HG03064 (cell line): ENCODE measurements around the gene INPP5A.

Experiments used
- ATAC-seq: cut with Tn5 transposase; IDR thresholded peaks from one replicate; pipeline ENCODE4 v1.9.1; 2021; ENCODE audit warnings: low read depth; ENCODE audit not compliant: unreplicated experiment

Gene INPP5A

DNA sequence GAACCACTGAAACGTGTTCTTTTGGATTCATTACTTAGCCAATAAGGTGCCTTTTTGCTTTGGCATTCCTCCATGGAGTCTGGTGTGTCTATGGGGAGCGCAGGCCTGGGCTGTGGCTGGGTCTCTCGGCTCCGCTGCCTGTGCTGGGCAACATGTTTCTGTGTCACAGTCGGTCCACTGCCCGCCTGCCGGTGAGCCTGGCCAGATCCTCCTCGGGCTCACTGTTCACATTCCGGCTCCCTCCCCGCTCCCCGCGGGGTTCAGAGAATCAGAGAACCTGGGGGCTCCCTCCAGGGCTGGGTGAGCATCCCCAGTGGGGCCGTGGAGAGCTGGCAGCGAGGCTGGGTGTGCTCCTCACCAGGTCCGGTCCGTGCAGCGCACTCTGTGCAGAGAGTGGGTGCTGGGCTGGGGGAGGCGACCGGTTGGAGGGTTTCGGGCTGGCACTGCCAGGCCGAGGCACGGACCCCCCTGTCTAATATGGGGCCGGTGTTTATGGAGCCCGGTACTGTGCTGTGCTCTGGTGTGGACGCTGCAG is 70.4 kb downstream of the INPP5A start:
- no peak for ATAC-seq

DNA sequence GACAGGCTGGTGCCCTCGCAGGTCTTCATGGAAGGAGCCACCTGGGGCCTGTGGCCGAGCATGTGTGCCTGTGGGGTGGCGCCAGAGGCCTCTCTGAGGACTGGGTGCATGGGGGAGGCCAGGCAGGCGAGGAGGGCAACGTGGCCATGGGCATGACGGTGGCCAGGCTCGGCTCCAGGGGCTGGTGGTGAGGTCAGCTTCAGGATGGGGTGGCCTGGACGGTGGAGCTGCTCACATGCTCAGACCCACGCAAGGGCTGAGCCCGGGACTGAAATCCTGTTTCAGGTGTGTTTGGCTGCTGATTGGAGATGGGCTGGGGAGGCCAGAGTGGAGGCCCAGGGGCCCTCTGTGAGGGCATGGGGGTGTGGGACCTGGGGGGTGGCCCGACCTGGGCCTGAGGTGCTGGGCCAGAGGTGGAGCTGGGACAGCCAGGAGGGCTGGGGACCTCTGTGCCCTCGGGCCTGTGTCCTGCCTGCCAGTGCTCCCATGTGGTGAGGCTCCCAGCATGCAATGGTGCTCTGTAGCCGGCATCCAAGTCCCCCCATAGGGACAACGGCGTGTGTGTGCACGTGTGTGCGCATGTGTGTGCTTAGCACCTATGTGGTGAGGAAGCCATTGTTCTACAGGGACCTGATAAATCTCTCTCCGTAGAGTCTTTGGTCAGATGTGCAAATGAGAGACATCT is 71.1 kb downstream of the INPP5A start:
- no peak for ATAC-seq

DNA sequence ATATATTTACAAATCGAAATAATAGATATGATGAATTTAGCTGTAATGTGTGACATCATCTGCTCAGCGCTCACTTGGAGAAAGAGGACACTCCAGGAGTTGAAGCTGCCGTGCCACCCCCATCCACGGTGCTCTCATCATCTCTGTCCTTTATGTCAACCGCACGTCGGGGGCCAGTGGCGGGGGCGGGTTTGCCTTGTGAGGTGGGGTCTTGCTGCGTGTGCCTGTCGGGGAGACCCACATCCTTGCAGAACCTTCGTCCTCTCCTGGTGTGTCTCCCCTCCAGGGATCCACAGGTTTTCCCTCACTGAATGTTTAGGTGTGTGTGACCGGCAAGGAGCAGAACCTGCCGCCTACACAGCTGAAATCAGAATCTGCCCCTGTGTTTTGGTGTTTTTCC is 71.6 kb downstream of the INPP5A start:
- no peak for ATAC-seq

DNA sequence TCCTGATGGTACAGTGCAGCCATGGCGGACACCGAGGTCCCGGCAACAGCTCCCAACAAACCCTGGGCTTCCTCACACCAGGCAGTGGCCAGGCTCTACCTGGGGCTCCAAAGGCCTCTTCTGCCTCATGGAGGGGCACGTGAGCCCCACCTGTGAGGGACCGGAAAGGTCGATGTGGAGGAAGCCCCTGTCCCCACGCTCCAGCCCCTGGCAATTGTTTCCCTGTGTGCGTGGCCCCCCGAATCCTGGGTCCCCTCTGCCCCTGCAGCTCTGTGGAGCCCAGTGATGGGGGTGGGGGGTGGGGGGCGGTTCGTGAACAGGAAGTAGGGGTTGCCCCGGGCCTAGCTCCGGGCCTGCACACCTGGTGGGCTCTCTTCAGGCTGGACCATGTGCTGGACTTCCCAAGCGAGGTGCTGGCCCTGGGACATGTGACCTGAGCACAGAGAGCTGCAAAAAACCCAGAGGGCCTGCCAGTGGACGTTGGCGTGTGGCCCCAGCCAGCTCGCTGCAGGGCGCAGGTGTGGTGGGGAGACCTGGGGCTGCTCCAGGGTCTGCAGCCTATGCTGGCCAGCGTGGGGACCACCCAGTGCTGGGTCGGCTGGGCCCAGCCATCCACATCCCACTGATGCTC is 72.6 kb downstream of the INPP5A start:
- no peak for ATAC-seq

DNA sequence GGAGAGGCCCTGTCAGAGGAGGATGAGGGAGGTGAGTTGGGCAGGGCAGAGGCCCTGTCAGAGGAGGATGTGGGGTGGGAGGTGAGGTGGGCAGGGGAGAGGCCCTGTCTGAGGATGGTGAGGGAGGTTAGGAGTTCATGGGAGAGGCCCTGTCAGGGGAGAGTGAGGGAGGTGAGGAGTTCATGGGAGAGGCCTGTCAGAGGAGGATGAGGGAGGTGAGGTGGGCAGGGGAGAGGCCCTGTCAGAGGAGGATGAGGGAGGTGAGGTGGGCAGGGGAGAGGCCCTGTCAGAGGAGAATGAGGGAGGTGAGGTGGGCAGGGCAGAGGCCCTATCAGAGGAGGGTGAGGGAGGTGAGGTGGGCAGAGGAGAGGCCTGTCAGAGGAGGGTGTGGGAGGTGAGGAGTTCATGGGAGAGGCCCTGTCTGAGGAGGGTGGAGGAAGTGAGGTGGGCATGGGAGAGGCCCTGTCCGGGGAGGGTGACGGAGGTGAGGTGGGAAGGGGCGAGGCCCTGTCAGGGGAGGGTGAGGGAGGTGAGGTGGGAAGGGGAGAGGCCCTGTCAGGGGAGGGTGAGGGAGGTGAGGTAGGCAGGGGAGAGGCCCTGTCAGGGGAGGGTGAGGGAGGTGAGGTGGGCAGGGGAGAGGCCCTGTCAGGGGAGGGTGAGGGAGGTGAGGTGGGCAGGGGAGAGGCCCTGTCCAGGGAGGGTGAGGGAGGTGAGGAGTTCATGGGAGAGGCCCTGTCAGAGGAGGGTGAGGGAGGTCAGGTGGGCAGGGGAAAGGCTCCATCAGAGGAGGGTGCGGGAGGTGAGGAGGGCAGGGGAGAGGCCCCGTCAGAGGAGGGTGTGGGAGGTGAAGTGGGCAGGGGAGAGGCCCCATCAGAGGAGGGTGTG is 73.7 kb downstream of the INPP5A start:
- no peak for ATAC-seq

DNA sequence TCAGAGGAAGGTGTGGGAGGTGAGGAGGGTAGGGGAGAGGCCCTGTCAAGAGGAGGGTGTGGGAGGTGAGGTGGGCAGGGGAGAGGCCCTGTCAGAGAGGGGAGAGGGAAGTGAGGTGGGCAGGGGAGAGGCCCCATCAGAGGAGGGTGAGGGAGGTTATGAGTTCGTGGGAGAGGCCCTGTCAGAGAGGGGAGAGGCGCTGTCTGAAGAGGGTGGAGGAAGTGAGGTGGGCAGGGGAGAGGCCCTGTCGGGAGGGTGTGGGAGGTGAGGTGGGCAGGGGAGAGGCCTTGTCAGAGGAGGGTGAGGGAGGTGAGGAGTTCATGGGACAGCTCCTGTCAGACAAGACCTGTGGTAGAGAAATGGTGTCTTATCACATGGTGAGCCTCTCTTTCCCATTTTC is 74.4 kb downstream of the INPP5A start:
- ATAC-seq = no peak

DNA sequence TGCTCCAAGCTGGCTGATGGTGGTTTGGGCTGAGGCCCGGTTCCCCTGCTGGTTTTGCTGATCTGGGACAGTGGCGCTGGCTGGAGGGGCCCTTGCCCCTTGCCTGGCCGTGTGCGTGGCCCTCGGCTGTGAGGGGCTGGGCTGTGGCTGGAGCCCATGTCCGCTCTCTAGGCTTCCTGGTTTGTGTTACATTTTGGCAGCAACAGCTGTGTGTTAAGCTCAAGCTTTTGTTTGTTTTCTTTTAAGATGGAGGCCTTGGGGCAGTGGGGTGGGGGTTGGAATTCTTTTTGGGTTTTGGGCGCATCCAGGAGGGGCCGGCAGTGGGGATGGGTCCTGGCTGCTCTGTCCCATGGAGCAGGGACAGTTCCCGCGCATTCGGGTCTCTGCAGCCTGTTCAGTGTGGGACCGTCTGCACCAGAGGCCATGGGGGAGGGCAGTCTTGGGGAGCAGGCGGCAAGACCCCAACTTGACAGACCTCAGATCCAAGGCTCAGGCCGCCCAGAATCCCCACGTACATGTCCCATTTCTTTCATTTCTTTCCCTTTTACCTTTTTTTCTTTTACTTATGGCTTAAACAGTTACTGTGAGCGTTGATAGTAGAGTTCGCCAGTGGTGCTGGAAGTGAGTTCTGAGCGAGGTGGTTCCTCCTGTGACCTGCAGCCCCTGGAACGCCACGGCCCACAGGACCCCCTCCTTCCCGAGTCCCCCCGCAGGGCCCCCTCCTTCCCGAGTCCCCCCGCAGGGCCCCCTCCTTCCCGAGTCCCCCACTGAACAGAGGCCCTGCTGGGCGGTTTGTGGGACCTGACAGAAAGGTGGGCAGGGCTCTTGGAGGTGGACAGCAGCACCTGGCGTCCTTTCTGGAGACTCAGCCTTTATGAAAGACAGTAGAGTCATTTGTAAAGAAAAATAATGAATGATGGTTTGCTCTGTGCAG is 75.3 kb downstream of the INPP5A start:
- no peak for ATAC-seq

DNA sequence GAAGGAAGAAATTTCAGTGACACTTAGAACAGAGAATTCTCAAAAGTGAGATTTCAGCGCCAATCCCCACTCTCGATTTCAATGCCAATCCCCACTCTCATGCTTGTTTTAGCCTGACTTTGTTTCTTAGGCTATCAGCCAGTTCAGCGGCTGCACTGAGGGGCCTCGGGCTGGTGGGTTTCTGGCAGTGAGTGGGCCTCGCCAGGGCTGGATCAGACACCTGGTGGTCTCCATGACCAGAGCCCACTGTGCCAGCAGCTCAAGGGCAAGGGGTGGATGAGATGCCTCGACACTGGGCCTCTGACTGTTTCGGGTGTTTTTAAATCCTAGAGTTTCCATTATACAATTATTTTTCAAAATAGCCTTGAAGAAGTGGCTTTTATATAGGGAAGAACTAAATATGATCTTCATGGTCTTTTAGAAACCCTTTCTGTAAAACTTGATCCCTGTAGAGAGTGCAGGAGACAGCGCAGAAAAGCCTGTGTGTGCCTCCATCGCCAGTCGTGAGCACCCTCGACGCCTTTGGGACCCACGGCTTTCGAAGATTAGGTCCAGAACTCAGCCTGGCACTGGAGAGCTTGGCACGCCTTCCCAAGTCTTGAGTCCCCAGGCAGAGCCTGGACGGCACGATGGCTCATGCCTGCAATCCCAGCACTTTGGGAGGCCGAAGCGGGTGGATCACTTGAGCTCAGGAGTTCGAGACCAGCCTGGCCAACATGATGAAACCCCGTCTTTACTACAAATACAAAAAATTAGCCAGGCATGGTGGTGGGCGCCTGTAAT is 76.2 kb downstream of the INPP5A start:
- no peak for ATAC-seq

DNA sequence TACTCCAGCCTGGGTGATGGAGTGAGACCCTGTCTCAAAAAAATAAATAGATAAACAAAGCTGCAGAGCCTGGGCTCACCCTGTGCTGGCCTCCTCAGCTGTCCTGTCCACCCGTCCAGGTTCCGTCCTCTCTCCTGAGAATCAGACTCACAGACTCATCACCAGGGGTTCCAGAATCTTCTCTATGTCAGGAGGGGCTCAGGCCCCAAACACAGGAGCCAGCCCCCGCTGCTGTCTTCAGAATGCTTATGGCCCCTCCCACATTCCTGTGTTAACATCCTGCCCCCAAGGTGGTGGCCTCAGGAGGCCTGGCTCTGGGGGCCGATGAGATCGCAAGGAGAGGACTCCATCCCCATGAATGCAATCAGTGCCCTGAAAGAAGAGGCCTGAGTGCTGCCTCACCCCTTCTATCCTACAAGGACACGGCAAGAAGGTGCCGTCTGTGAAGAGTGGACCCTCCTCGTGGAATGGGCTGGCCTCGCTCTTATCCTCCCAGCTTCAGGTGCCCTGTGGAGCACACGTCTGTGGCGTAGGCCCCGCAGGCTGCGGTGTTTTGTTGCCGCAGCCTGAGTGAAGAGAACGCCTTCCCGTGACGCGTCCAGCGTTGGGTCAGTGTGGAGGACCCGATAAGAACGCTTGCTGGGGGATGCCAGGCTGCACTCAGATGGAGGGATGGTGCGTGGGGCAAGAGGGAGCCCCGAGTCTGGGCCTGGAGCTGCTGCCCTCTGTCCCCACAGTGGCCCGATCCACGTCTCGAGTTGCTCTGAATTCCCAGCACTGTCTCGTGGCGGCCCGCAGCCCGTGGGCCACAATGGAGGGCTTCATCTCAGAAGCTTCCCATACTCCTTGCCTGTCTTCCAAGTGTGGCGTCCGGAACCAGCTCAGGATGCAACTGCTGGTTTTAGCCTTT is 77.1 kb downstream of the INPP5A start:
- no peak for ATAC-seq

DNA sequence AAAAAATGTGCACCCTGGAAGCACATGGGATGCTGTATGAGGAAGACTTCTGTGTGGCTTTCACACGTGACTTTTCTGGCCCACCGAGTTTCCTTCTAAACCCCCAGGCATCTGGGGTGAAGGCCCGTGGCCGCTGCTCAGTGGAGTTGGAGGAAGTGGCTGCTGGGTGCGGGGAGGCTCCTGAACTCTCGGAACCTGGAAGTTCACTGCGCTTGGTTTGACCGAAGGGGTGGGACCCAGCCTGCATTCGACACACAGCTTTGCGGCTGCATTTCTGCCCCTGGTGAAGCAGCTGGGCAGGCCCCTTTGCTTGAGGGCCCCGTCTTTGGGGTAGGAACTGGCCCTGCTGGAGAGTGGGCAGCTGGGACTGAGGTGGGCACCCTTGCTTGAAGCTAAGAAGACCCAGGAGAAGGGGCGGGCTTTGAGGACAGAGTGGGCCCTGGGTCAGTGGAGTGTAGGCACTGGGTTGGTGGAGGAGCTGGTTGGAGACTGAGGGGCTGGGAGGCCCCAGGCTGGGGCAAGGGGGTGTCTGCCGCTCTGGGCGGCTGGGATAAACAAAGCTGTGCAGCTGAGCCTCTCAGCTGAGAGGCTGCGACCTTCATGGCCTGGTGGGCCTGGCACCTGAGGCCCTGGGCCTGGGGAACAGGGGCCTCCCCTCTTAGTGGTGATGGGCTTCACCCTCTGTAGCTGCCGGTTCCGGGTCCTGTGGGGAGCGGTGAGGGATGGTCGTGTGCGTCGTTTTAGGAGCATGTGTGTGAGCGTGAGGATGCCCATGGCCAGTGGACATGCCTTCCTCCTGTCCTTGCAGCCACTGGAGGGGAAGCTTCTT is 78.0 kb downstream of the INPP5A start:
- no peak for ATAC-seq

DNA sequence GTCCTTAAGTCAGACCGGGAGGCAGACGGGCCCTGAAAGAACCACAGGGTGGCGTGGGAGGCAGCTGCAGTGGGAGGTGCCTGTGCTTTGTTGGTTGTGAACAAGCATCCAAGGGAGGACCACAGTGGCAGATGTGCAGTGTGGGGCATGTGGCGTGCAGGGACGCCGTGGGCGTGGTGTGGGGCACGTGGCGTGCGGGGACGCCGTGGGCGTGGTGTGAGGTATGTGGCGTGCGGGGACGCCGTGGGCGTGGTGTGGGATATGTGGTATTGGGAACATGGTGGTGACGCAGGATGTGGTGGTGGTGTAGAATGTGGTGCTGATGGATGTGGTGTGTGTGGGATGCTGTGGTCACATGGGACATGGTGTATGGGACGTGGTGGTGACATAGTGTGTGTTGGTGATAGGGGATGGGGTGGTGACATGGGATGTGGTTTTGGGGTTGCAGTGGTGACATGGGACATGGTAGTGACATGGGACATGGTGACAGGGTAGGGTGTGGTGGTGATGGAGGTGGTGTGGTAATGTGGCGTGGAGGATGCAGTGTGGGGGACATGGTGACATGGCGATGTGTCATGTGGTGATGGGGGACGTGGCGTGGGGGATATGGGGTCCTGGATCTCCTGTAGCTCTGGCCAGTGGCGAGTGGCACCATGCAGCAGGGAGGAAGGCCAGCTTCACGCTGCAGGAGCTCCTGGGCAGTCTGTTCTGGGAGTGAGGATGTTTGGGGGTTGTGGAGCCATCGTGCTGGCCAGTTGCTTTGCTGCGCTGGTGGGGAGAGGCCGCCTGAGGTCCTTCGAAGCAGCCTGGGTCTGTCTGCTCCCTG is 78.8 kb downstream of the INPP5A start:
- ATAC-seq = no peak

DNA sequence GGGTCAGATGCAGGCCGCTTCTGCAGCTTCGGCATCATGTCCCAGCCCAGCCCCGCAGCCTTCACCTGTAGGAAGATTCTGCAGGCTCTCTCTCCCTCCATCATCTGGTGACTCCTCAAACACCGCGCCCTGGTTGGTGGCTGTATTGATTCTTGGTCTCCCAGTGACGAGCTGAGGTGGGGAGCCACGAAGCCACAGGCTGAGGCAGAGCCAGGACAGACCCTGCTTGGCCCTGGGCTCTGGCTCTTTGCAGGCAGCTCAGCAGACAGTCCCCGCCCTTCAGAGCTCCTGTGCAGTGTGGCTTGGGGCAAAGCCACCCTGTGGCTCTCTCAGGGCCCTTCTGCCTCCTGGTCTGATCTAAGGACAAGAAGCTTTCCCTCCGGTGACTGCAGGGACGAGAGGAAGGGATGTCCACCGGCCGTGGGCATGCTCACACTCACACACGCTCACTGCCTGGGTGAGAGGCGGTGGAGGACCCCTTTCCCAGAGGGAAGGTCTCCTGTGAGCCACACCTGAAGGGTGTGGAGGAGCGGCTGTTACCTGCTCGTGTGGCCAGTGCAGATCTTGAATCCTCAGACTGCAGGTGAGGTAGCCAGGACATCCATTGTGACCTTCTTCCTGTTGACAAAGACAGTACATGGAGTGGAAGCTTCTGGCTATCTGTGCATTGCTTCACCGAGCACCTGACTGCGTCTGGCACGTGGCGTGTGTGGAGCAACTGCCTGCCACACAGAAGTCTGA is 79.6 kb downstream of the INPP5A start:
- no peak for ATAC-seq

DNA sequence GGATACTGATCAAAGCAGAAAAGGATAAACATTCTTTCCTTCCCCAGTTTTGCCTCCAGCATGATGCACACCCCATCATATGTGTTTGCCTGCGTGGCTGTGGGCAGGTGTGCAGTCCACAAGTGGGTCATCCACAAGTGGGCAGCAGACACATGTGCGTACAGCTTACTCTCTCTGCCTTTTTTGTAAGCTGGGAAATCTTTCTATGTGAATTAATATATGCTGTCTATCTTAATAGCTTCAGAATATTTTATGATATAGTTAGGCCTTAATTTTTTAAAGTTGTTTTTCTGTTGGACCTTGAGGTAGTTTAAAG is 80.1 kb downstream of the INPP5A start:
- no peak for ATAC-seq

DNA sequence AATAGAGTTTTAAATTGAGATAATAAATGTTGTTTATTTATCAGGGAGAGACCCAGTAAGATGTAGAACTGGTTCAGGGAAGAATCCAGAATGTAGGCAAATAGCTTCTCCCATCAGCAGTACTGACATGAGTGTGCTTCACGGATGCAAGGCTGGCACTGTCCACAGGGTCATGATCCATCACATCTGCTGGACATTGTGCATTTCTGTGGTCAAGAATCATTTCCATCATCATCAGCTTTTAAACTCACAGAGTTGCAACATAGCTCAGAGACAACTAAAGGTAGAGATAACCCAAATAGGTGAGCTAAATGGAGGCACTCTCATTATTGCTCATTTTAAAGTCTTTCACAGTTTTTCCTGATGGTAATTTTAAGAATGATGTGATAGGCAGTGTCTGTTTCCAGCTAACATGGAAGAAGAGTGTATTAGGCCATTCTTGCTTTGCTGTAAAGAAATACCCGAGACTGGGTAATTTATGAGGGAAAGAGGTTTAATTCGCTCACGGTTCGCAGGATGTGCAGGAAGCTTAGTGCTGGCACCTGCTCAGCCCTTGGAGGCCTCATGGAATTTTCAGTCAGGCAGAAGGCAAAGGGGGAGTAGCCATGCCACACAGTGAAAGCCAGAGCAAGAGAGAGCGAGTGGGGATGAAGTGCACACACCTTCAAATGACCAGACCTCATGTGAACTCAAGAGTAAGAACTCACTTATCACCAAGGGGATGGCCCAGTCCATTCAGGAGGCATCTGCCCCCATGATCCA is 80.8 kb downstream of the INPP5A start:
- ATAC-seq = no peak

DNA sequence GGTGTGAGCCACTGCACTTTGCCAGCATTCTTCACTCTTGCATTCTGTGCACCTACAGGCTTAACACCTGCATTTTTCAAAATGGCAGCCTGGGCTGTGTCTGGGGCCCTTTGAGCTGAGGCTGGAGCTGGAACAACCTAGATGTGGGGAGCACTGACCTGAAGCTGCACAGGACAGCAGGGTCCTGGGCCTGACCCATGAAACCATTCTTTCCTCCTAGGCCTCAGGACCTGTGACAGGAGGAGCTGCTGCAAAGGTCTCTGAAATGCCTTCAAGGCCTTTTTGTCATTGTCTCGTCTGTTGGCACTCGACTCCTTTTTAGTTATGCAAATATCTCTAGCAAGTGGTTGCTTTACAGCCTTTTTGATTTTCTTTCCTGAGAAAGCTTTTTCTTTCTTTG is 82.3 kb downstream of the INPP5A start:
- ATAC-seq = no peak
